ENCODE results near the gene ZGLP1. TPM values are rescaled to one million over a fixed set of nuclear protein-coding genes. Genes with fewer than 3 reads are reported as not detected.

ZGLP1 gene
- total and polyA plus RNA-seq, 2 of the 13 experiments (the other 11 are each of a cell fraction or from before 2014, with no cell fraction given): 2.4 to 3.0 TPM

GRCh38 chr19:10335352-10335985 is 25.9 kb upstream of the ZGLP1 start (continued):
- TF ChIP-seq, protein P1, sequence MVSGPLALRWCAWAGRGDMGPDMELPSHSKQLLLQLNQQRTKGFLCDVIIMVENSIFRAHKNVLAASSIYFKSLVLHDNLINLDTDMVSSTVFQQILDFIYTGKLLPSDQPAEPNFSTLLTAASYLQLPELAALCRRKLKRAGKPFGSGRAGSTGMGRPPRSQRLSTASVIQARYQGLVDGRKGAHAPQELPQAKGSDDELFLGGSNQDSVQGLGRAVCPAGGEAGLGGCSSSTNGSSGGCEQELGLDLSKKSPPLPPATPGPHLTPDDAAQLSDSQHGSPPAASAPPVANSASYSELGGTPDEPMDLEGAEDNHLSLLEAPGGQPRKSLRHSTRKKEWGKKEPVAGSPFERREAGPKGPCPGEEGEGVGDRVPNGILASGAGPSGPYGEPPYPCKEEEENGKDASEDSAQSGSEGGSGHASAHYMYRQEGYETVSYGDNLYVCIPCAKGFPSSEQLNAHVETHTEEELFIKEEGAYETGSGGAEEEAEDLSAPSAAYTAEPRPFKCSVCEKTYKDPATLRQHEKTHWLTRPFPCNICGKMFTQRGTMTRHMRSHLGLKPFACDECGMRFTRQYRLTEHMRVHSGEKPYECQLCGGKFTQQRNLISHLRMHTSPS (CRISPR knock-in tag; IDR thresholded peaks at IDR 0.05; ENCODE audit: low read depth): peak; percentile 82
- no peak for TF ChIP-seq MEIS2 (CRISPR knock-in tag; IDR thresholded peaks at IDR 0.05)
- no peak for TF ChIP-seq KLF15 (CRISPR knock-in tag; IDR thresholded peaks at IDR 0.05; ENCODE audit: borderline replicate concordance)
- TF ChIP-seq ZNF205 (CRISPR knock-in tag; IDR thresholded peaks at IDR 0.05): no peak
- no peak for TF ChIP-seq ZC3H13 (CRISPR knock-in tag; IDR thresholded peaks at IDR 0.05)
- no peak for TF ChIP-seq SYNCRIP (IDR thresholded peaks at IDR 0.05; ENCODE audit: insufficient read depth, low read depth, low read length)
- TF ChIP-seq, protein P2, sequence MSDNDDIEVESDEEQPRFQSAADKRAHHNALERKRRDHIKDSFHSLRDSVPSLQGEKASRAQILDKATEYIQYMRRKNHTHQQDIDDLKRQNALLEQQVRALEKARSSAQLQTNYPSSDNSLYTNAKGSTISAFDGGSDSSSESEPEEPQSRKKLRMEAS (IDR thresholded peaks at IDR 0.05): no peak
- no peak for TF ChIP-seq PCBP2 (optimal IDR thresholded peaks at IDR 0.05; ENCODE audit: low read depth, low read length, poor library complexity, severe bottlenecking)
- TF ChIP-seq IKZF4 (CRISPR knock-in tag; IDR thresholded peaks at IDR 0.05; ENCODE audit: borderline replicate concordance, low read depth, not compliant biosample characterization): peak; percentile 7
- TF ChIP-seq ZNF414 (CRISPR knock-in tag; IDR thresholded peaks at IDR 0.05): no peak
- no peak for TF ChIP-seq ZNF713 (CRISPR knock-in tag; IDR thresholded peaks at IDR 0.05)
- no peak for TF ChIP-seq GTF3A (CRISPR knock-in tag; conservative IDR thresholded peaks at IDR 0.05)
- TF ChIP-seq THRA (CRISPR knock-in tag; IDR thresholded peaks at IDR 0.05; ENCODE audit: borderline replicate concordance): 0 out of 2 replicates have a peak, but pooled peaks have one; percentile 23
- TF ChIP-seq, protein P3, sequence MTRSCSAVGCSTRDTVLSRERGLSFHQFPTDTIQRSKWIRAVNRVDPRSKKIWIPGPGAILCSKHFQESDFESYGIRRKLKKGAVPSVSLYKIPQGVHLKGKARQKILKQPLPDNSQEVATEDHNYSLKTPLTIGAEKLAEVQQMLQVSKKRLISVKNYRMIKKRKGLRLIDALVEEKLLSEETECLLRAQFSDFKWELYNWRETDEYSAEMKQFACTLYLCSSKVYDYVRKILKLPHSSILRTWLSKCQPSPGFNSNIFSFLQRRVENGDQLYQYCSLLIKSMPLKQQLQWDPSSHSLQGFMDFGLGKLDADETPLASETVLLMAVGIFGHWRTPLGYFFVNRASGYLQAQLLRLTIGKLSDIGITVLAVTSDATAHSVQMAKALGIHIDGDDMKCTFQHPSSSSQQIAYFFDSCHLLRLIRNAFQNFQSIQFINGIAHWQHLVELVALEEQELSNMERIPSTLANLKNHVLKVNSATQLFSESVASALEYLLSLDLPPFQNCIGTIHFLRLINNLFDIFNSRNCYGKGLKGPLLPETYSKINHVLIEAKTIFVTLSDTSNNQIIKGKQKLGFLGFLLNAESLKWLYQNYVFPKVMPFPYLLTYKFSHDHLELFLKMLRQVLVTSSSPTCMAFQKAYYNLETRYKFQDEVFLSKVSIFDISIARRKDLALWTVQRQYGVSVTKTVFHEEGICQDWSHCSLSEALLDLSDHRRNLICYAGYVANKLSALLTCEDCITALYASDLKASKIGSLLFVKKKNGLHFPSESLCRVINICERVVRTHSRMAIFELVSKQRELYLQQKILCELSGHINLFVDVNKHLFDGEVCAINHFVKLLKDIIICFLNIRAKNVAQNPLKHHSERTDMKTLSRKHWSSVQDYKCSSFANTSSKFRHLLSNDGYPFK (CRISPR knock-in tag; IDR thresholded peaks at IDR 0.05; ENCODE audit: borderline replicate concordance): no peak

Measured in HepG2 (cell line).